Measurements from ENCODE around the gene PCNX3. TPM values are rescaled to one million over a fixed set of nuclear protein-coding genes. Genes with fewer than 3 reads are reported as not detected.

PCNX3 gene
- polyA plus RNA-seq (2013, experiment 1 of 2): 21.2 TPM
- 20.7 TPM for polyA plus RNA-seq (2013, experiment 2 of 2)

DNA sequence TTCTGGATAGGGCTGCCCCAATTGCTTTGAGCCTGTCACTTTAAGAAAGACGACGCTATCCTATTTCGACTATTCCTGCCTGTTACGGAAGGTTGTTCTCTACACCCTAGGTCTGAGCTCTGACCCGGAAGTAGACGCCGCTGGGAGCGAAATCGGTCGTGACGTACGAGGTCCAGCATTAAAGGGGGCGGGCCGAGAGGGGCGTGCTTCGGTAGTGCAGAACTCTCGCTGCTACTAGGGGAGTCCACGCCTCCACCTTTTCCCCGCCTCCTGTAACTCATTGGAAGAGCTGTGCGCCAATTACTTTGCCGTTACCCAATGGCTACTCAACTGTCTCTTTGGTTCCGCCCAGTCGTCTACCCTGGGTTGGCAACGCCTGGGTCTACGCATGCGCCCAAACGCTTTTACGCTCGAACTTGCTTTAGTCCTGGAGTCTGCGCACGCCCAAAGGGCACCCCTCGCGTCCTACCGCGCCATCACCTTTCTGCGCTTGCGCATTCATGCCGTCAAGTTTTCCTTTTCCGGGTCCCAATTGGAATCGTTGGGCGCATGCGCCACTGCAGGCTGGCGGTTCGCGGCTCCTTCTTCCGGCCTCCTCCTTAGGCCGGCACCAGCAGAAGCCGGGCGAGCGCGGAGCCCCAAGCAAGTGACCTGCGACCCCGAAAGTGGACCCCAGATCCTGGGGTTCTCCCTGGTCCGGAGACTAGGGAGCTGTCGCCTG, at the start of gene PCNX3:
PCNX3 (plus strand) TSS at position 548 of the 721 bp plus-strand sequence. CDS start 536 bp downstream, outside the sequence.
- peaks cover 35% of the 10 kb centered on the region for H3K36me3 ChIP-seq (ENCODE audit: insufficient read depth, low read length)

DNA sequence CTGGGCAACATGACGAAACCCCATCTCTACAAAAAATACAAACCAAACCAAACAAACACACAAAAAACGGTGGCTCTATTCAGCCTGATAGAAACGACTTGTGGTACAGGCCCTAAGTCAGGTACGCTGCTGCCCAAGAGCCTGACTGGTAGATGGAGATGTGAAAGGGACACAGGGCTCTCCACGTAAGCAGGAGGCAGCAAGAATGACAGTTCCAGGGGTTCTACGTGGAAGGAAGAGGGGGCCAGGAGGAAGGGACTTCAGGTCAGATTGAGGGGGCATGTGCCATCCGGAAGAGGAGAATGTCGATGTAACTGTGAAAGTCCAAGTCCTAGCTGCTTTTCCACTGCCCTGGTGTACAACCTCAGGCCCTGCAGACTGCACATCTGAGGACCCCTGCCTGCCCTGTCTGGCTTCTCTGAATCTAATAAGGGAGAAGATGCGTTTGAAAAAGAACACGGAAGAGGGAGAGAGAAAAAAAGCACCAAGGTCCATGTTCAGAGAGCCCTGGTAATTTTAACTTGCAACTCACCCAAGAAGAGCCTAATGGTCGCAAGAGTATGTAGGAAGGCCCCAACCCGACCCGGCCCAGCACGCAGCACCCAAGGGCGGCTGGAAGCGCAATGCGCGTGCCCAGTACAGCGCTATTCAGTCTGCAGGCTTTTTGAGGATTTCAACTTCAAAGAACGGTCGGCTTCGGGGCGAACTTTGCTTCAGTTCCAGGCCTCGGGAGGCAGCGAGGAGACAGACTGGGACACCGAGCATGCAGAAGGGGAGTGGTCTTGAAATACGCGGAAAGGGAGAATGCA, 46.2 kb upstream of the PCNX3 start:
- H3K27ac ChIP-seq (ENCODE audit: low read depth, low read length): peak overlapping the region; percentile 77
- no peaks in the 10 kb centered on the region for H3K36me3 ChIP-seq (ENCODE audit: insufficient read depth, low read length)
- H3K9me3 ChIP-seq (ENCODE audit: insufficient read depth, low read depth, low read length): no peaks in the 10 kb centered on the region
- peaks cover 17% of the 10 kb centered on the region; the same call in 1 of the 2 replicates for H3K4me1 ChIP-seq (ENCODE audit: insufficient read depth, low read length)
- 22% methylated on average over 28 of the region's 28 CpGs for WGBS
- H3K4me3 ChIP-seq (ENCODE audit: low read length): peak overlapping the region; percentile 90
- H3K27me3 ChIP-seq (ENCODE audit: insufficient read depth, low read length): peaks cover 5% of the 10 kb centered on the region
- peak overlapping the region; percentile 70 for H3K9ac ChIP-seq (ENCODE audit: low read depth, low read length)

More for the DNA sequence above, at the start of gene PCNX3:
- H3K4me1 ChIP-seq (ENCODE audit: insufficient read depth, low read length): 0 out of 2 replicates have a peak, but pooled peaks cover 4% of the 10 kb centered on the region
- no peaks in the 10 kb centered on the region for H3K27me3 ChIP-seq (ENCODE audit: insufficient read depth, low read length)
- H3K27ac ChIP-seq (ENCODE audit: low read depth, low read length): peak within 1 kb of the TSS; percentile 93
- under 1% methylated on average over 55 of the region's 55 CpGs for WGBS
- H3K9ac ChIP-seq (ENCODE audit: low read depth, low read length): peak within 1 kb of the TSS; percentile 83
- peak within 1 kb of the TSS; percentile 76 for H3K4me3 ChIP-seq (ENCODE audit: low read length)
- H3K9me3 ChIP-seq (ENCODE audit: insufficient read depth, low read depth, low read length): no peaks in the 10 kb centered on the region

DNA sequence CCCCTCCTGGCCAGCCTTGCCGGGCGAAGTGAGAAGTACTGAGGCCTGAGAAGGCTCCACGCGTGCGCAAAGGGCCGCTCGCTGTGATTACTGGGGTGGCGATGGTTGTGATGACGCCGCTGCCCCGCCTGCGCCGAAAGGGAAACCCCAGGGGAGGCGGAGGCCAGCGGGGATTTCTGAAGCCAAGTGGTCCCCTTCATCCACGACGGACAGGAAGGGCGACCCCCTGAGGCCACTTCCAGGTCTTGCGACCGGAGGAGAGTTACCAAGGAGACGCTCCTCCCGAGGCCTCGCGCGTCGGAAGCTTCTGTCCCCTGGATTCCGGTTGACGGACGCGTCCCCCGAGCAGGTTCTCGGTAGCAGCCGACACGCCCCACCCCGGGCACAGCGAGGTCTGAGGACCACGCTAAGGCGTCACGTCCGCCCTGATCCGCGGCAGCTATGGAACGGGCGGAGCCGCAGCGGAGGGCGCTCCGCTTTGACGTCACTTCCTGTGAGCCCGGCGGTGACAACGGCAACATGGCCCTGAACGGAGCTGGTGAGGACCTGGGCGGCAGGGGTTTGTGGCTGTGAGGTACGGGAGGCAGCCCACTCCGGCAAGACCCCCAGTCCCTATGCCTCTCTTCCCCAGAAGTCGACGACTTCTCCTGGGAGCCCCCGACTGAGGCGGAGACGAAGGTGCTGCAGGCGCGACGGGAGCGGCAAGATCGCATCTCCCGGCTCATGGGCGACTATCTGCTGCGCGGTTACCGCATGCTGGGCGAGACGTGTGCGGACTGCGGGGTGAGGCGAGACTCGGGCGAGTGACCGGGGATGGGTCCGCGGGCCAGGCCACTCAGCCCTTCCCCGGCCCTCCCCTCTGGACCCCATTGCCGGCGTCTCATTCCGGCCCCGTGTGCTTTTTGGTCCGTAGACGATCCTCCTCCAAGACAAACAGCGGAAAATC, 45.3 kb upstream of the PCNX3 start, which contains the start of gene ZNRD2:
ZNRD2 (plus strand) TSS at position 505 of the 946 bp plus-strand sequence; CDS start at position 520, 15 bp downstream.
- Histone ChIP-seq H3K4me3 (ENCODE audit: low read length) (peak within 1 kb of the TSS; percentile 90), H3K27me3 (ENCODE audit: insufficient read depth, low read length) (peaks cover 13% of the 10 kb centered on the region), H3K36me3 (ENCODE audit: insufficient read depth, low read length) (no peaks in the 10 kb centered on the region), H3K4me1 (ENCODE audit: insufficient read depth, low read length) (peaks cover 24% of the 10 kb centered on the region; the same call in 1 of the 2 replicates), H3K9me3 (ENCODE audit: insufficient read depth, low read depth, low read length) (no peaks in the 10 kb centered on the region), H3K9ac (ENCODE audit: low read depth, low read length) (peak within 1 kb of the TSS; percentile 70), H3K27ac (ENCODE audit: low read depth, low read length) (peak within 1 kb of the TSS; percentile 77)
- WGBS: under 1% methylated on average over 89 of the region's 89 CpGs

DNA sequence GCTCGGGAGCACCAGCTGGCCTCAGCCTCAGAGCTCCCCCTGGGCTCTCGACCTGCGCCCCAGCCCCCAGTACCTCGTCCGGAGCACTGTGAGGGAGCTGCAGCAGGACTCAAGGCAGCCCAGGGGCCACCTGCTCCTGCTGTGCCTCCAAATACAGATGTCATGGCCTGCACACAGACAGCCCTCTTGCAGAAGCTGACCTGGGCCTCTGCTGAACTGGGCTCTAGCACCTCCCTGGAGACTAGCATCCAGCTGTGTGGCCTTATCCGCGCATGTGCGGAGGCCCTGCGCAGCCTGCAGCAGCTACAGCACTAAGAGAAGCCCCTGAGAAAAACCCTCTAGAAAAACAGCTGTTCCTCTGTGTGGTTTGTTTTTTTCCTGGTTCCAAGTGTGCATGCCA, 44.2 kb upstream of the PCNX3 start:
- no peak overlapping the region for H3K9ac ChIP-seq (ENCODE audit: low read depth, low read length)
- no peak overlapping the region for H3K27ac ChIP-seq (ENCODE audit: low read depth, low read length)
- H3K4me3 ChIP-seq (ENCODE audit: low read length): peak overlapping the region; percentile 90
- peaks cover 24% of the 10 kb centered on the region for H3K27me3 ChIP-seq (ENCODE audit: insufficient read depth, low read length)
- WGBS: 89% methylated on average over 9 of the region's 9 CpGs
- no peaks in the 10 kb centered on the region for H3K36me3 ChIP-seq (ENCODE audit: insufficient read depth, low read length)
- H3K4me1 ChIP-seq (ENCODE audit: insufficient read depth, low read length): peaks cover 28% of the 10 kb centered on the region; the same call in 1 of the 2 replicates
- H3K9me3 ChIP-seq (ENCODE audit: insufficient read depth, low read depth, low read length): no peaks in the 10 kb centered on the region

DNA sequence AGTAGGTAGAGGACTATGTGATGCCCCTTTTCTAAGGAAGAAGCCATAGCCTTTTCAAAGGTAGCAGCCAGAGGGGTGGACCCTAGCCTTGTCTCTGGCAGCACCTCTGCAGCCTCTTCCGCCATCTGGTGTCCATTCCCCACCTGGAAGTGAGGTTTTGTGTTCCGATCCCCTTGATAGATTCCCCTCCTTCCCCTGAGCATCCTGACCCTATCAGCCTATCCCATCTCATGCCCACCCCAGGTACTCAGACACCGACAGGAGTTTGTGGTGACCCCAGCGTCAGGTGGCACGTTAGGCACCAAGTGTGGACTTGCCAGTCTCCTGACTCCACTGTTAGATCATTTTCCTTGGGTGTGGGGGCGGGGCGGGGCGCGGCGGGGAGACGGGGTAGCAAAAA, 43.6 kb upstream of the PCNX3 start:
- peak overlapping the region; percentile 62 for H3K4me3 ChIP-seq (ENCODE audit: low read length)
- no peak overlapping the region for H3K27ac ChIP-seq (ENCODE audit: low read depth, low read length)
- peaks cover 28% of the 10 kb centered on the region; the same call in 1 of the 2 replicates for H3K4me1 ChIP-seq (ENCODE audit: insufficient read depth, low read length)
- H3K9ac ChIP-seq (ENCODE audit: low read depth, low read length): no peak overlapping the region
- H3K36me3 ChIP-seq (ENCODE audit: insufficient read depth, low read length): no peaks in the 10 kb centered on the region
- peaks cover 30% of the 10 kb centered on the region for H3K27me3 ChIP-seq (ENCODE audit: insufficient read depth, low read length)
- 8% methylated on average over 11 of the region's 11 CpGs for WGBS
- no peaks in the 10 kb centered on the region for H3K9me3 ChIP-seq (ENCODE audit: insufficient read depth, low read depth, low read length)

DNA sequence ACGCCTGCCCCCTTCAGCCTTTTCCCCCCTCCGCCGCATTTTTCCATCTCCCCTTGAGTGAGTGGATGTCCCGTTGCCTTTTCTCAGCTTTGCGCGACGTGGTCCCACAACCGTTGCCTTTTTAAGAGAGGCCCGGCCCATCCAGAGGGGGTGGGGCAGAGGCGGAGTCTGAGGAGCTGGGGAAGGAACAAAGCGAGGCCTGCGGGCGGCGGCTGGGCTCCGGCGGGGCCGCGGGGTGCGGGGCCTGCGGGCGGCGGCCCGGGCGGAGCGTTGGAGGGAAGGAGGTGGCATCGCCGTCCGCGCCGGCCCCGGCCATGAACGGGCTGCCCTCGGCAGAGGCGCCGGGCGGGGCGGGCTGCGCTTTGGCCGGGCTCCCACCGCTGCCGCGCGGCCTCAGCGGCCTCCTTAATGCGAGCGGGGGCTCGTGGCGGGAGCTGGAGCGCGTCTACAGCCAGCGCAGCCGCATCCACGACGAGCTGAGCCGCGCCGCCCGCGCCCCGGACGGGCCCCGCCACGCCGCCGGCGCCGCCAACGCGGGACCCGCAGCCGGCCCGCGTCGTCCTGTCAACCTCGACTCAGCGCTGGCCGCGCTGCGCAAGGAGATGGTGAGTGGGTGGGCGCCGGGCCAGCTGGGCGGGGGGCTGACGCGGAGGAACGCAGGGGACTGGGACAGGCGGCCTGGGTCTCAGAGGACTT, 43.1 kb upstream of the PCNX3 start, which contains the start of gene FAM89B:
FAM89B (plus strand) TSS at position 183 of the 696 bp plus-strand sequence; CDS start at position 315, 132 bp downstream.
- Histone ChIP-seq H3K4me1 (ENCODE audit: insufficient read depth, low read length) (peaks cover 28% of the 10 kb centered on the region; the same call in 1 of the 2 replicates), H3K9ac (ENCODE audit: low read depth, low read length) (peak within 1 kb of the TSS; percentile 77), H3K27ac (ENCODE audit: low read depth, low read length) (no peak within 1 kb of the TSS)

DNA sequence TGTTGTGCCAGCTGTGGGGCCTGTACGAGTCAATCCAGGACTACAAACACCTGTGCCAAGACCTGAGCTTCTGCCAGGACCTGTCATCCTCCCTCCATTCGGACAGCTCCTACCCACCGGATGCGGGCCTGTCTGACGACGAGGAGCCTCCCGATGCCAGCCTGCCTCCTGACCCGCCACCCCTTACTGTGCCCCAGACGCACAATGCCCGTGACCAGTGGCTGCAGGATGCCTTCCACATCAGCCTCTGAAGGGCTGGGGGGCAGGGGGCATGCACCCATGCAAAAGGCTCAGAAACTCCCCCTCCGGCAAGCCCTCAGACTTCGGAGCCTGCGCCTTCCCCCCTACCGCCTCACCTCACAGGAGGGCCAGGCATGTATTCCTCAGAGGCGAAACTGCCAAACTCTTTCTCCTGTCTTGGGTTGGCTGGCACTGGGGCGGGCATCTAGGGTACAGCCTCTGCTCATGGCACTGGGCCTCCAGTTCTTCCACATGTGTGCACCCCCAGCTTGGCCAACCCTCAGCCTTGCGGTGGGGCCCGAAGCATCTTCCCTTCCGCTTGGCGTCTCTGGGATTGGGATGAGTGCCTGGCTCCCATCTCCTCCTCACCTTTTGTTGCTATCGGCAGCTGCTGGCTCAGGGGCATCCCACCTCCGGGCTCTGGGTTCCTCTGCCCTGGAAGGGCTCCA, 42.0 kb upstream of the PCNX3 start:
- H3K36me3 ChIP-seq (ENCODE audit: insufficient read depth, low read length): no peaks in the 10 kb centered on the region
- peak overlapping the region; percentile 62; the same call in 1 of the 2 replicates for H3K4me3 ChIP-seq (ENCODE audit: low read length)
- 84% methylated on average over 22 of the region's 22 CpGs for WGBS
- H3K27ac ChIP-seq (ENCODE audit: low read depth, low read length): no peak overlapping the region; the same call in 1 of the 2 replicates
- no peaks in the 10 kb centered on the region for H3K9me3 ChIP-seq (ENCODE audit: insufficient read depth, low read depth, low read length)
- peaks cover 28% of the 10 kb centered on the region; the same call in 1 of the 2 replicates for H3K4me1 ChIP-seq (ENCODE audit: insufficient read depth, low read length)
- H3K27me3 ChIP-seq (ENCODE audit: insufficient read depth, low read length): peaks cover 45% of the 10 kb centered on the region
- H3K9ac ChIP-seq (ENCODE audit: low read depth, low read length): no peak overlapping the region

More for the DNA sequence above, 43.1 kb upstream of the PCNX3 start, which contains the start of gene FAM89B:
- Histone ChIP-seq H3K36me3 (ENCODE audit: insufficient read depth, low read length) (no peaks in the 10 kb centered on the region), H3K4me3 (ENCODE audit: low read length) (peak within 1 kb of the TSS; percentile 62), H3K9me3 (ENCODE audit: insufficient read depth, low read depth, low read length) (no peaks in the 10 kb centered on the region), H3K27me3 (ENCODE audit: insufficient read depth, low read length) (peaks cover 35% of the 10 kb centered on the region)
- under 1% methylated on average over 86 of the region's 86 CpGs for WGBS

DNA sequence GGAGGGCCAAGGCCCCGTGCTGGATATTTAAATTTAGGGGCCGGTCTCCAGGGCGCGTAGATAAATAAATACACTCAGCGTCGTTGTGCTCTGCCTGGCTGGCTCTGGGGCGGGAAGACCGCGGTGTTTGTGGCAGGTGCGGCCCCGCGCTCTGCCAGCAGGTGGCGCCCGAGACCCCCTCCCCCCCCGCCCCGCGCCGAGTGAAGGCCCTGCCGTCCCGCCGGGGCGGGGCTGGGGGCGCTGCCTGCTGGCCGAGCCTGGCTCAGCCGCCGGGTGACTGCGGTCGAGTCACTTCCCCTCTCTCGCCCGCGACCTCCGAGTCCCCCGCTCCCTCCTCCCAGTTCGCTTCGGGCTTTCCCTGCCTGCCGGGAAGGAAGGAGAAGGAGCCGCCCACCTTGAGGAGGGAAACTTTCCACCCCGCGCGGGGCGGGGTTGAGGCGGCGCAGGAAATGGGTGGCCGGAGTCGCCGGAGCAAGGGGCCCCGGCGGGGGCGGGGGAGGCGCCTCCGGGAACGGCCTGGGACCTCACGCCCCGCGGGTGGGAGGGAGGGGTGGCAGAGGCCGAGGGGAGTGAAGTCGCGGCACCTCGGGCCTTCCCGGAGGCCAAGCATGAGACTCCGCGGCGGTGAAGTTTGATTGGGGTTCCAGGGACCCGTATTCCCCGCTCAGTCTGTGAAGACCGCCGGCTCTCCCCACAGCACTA, 41.3 kb upstream of the PCNX3 start:
- Histone ChIP-seq H3K9ac (ENCODE audit: low read depth, low read length) (no peak overlapping the region; the same call in 1 of the 2 replicates), H3K9me3 (ENCODE audit: insufficient read depth, low read depth, low read length) (no peaks in the 10 kb centered on the region), H3K4me1 (ENCODE audit: insufficient read depth, low read length) (peaks cover 22% of the 10 kb centered on the region; the same call in 1 of the 2 replicates), H3K4me3 (ENCODE audit: low read length) (peak overlapping the region; percentile 62), H3K27me3 (ENCODE audit: insufficient read depth, low read length) (peaks cover 49% of the 10 kb centered on the region), H3K36me3 (ENCODE audit: insufficient read depth, low read length) (no peaks in the 10 kb centered on the region), H3K27ac (ENCODE audit: low read depth, low read length) (no peak overlapping the region; the same call in 1 of the 2 replicates)
- WGBS: 2% methylated on average over 63 of the region's 67 CpGs

Measured in HUES64 (cell line).